Bladder microvascular endothelial cell (primary cell): Measurements from ENCODE around the gene CA7. TPM values are rescaled to one million over a fixed set of nuclear protein-coding genes. Genes with fewer than 3 reads are reported as not detected.

Source experiments
- total RNA-seq: library from RNA; depleted of rRNA; stranded (reverse); fragments of >200 nt; gene quantifications from 2 replicates; pipeline ENCODE4 v1.2.3, GENCODE V29; 2014

Gene CA7
- not detected in 2 replicates for total RNA-seq

GRCh38 chr16:66844342-66845079 is at the start of gene CA7:
CA7 (plus strand) TSS chr16:66844414; CDS start chr16:66844488, 74 bp downstream.

GRCh38 chr16:66801320-66802105 is 42.7 kb upstream of the CA7 start, which contains the start of gene TERB1:
TERB1 (minus strand) TSS chr16:66801584; CDS start chr16:66796798, 4,786 bp downstream.

GRCh38 chr16:66830422-66831404 is 13.5 kb upstream of the CA7 start, which contains the start of gene NAE1:
NAE1 (minus strand) TSS chr16:66830976; CDS start chr16:66830899, 77 bp downstream.

GRCh38 chr16:66880288-66881013 is 36.2 kb downstream of the CA7 start, which contains the start of gene PDP2:
PDP2 (plus strand) TSS chr16:66880515; CDS start chr16:66884285, 3,770 bp downstream.

Other genes starting within 250 kb of the CA7 start
- 19.4 and 26.6 TPM in 2 replicates for gene CMTM3, start 239.7 kb upstream of the CA7 start, total RNA-seq
- gene CMTM4, start 147.7 kb upstream of the CA7 start, total RNA-seq: 5.5 and 11.0 TPM in 2 replicates
- 97.0 and 170 TPM in 2 replicates for gene DYNC1LI2, start 92.8 kb upstream of the CA7 start, total RNA-seq
- 0.06 and 0.16 TPM in 2 replicates for gene TERB1, start 42.8 kb upstream of the CA7 start, total RNA-seq
- gene NAE1, start 13.4 kb upstream of the CA7 start, total RNA-seq: 46.6 and 47.7 TPM in 2 replicates
- 2.6 and 10.6 TPM in 2 replicates for gene PDP2, start 36.1 kb downstream of the CA7 start, total RNA-seq
- not detected in 2 replicates for gene CDH16, start 74.5 kb downstream of the CA7 start, total RNA-seq
- gene RRAD, start 81.1 kb downstream of the CA7 start, total RNA-seq: 1.1 and 2.1 TPM in 2 replicates
- 131 and 136 TPM in 2 replicates for gene CIAO2B, start 90.0 kb downstream of the CA7 start, total RNA-seq
- gene CES2, start 91.1 kb downstream of the CA7 start, total RNA-seq: 14.2 and 17.7 TPM in 2 replicates
- gene CES3, start 116.9 kb downstream of the CA7 start, total RNA-seq: not detected in 2 replicates
- 0.49 and 1.7 TPM in 2 replicates for gene CES4A, start 144.2 kb downstream of the CA7 start, total RNA-seq
- 70.4 and 113 TPM in 2 replicates for gene CBFB, start 184.7 kb downstream of the CA7 start, total RNA-seq